Peyer's patch (tissue), 4 donors: ENCODE data around the gene ATP9B. TPM values are rescaled to one million over a fixed set of nuclear protein-coding genes. Genes with fewer than 3 reads are reported as not detected.

Experiments
- DNase-seq, 3 donors: peaks; one replicate each; pipeline ENCODE4 v3.0.0-alpha.2; 2017 to 2019
- H3K27ac ChIP-seq, 4 donors: fragments of 200-600 bp; sonication (generic); one replicate each; pipeline ENCODE4 v1.5.1; 2016 to 2019
- H3K27me3 ChIP-seq, 2 donors: fragments of 200-600 bp; sonication (generic); one replicate each; pipeline ENCODE4 v1.5.1; 2019
- H3K36me3 ChIP-seq, 3 donors: fragments of 200-600 bp; sonication (generic); one replicate each; pipeline ENCODE4 v1.5.1; 2016 to 2019
- H3K4me1 ChIP-seq, 4 donors: fragments of 200-600 bp; sonication (generic); one replicate each; pipeline ENCODE4 v1.5.1; 2016 to 2019
- H3K4me3 ChIP-seq, 4 donors: fragments of 200-600 bp; sonication (generic); 1 replicate in 3 of 4; 2 replicates in 1 of 4; pipeline ENCODE4 v1.5.1; 2016 to 2019; ENCODE audit warnings: mild to moderate bottlenecking in 1 of 4
- H3K9me3 ChIP-seq, 4 donors: fragments of 200-600 bp; sonication (generic); one replicate each; pipeline ENCODE4 v1.5.1; 2016 to 2019; ENCODE audit warnings: mild to moderate bottlenecking in 1 of 4
- POLR2A ChIP-seq, 2 donors: fragments of 450-650 bp; IDR thresholded peaks; one replicate each; pipeline ENCODE4 v1.5.1; 2017; ENCODE audit warnings: antibody characterized with exemption in 2 of 2, mild to moderate bottlenecking in 2 of 2, moderate library complexity in 2 of 2
- total RNA-seq, 4 donors: library from RNA; depleted of rRNA; stranded (reverse); fragments of >200 nt; gene quantifications; one replicate each; pipeline ENCODE4 v1.1.0, GENCODE V29; 2016
- TF ChIP-seq, protein P1 (sequence below), 6 experiments: fragments of 450-650 bp in 4 of 6; fragments of 200-600 bp in 2 of 6; sonication (generic) in 1 of 6; IDR thresholded peaks; one replicate each; pipeline ENCODE4 v1.5.1; 2017 to 2019; ENCODE audit warnings: antibody characterized with exemption in 6 of 6, mild to moderate bottlenecking in 3 of 6, moderate library complexity in 1 of 6

The ATP9B gene
- total RNA-seq, 4 donors from 2014 or later: 37.5 to 107 (median 61.9) TPM

DNA sequence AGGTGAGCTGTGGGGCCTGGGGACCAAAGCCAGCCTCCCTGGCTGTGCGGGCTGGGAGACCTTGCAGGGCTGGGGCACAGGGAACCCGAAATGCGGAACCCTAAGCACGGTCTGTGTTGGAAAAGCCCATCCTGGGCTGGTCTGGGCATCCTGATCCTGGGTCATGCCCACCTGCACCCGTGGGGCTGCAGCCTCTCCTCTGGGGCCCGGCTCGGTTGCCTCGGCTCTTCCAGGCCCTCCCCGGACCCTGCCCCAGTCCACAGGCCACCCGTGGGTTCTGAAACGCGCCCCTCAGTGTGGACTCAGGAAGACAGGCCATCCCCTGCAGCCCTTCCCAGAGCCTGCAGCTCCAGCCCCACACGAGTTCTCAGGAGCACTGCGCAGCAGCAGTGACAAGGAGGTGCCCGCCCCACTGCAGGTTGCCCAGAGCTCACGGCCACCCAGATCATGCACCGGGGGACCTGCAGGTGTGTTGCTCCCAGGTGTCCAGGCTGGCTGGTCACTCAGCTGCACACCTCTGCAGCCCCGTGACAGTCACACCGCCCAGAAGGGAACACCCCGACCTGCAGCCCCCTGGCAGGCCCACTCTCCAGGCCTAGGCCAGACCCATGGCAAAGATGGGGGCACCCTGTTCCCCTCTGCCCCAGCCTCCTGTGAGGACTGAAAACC lies 314.3 kb downstream of the ATP9B start:
- H3K9me3 ChIP-seq: no peaks in the 10 kb centered on the region
- no peak for TF ChIP-seq POLR2A (IDR thresholded peaks at IDR 0.05)
- TF ChIP-seq, protein P1, sequence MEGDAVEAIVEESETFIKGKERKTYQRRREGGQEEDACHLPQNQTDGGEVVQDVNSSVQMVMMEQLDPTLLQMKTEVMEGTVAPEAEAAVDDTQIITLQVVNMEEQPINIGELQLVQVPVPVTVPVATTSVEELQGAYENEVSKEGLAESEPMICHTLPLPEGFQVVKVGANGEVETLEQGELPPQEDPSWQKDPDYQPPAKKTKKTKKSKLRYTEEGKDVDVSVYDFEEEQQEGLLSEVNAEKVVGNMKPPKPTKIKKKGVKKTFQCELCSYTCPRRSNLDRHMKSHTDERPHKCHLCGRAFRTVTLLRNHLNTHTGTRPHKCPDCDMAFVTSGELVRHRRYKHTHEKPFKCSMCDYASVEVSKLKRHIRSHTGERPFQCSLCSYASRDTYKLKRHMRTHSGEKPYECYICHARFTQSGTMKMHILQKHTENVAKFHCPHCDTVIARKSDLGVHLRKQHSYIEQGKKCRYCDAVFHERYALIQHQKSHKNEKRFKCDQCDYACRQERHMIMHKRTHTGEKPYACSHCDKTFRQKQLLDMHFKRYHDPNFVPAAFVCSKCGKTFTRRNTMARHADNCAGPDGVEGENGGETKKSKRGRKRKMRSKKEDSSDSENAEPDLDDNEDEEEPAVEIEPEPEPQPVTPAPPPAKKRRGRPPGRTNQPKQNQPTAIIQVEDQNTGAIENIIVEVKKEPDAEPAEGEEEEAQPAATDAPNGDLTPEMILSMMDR (IDR thresholded peaks at IDR 0.05): no peak
- no peak overlapping the region for H3K4me3 ChIP-seq
- no peak overlapping the region for H3K27ac ChIP-seq
- peak in 1 of 3 donors; percentile 48 for DNase-seq
- no peaks in the 10 kb centered on the region for H3K36me3 ChIP-seq
- peaks cover 0 to 6% (median 3%) of the 10 kb centered on the region in 4 donors for H3K4me1 ChIP-seq
- no peaks in the 10 kb centered on the region for H3K27me3 ChIP-seq

DNA sequence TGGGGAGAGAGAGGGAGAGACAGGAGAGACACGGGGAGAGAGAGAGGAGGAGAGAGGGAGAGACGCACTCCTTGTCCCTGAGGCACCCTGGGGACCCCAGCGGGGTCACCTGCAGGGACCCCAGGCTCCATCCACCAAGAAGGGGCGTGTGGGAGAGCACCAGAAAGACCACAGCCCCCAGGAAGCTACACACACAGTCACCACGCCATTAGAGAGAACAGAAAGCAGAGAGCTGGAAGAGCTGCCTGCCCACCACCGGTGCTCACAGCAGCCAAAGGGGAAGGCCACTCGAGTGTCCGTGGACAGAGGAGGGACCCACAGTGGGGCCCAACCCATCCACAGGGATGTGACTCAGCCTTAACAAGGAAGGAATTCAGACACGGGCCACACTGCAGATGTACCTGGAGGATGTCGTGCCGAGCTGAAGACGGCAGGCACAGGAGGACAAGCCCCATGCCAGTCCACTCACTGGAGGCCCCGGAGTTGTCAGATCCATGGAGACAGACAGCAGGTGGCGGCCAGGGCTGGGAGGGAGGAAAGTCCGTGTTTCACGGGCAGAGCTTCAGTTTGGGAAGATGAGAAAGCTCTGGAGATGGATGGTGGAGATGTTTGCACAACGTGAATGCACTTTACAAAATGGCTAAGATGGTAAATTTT lies 315.1 kb downstream of the ATP9B start:
- Histone ChIP-seq H3K27ac (no peak overlapping the region), H3K4me1 (peaks cover 0 to under 1% (median under 1%) of the 10 kb centered on the region in 4 donors), H3K4me3 (no peak overlapping the region), H3K36me3 (no peaks in the 10 kb centered on the region), H3K9me3 (no peaks in the 10 kb centered on the region), H3K27me3 (no peaks in the 10 kb centered on the region)
- DNase-seq: peak in 1 of 3 donors; percentile 14
- TF ChIP-seq, protein P1 (IDR thresholded peaks at IDR 0.05): no peak
- no peak for TF ChIP-seq POLR2A (IDR thresholded peaks at IDR 0.05)

DNA sequence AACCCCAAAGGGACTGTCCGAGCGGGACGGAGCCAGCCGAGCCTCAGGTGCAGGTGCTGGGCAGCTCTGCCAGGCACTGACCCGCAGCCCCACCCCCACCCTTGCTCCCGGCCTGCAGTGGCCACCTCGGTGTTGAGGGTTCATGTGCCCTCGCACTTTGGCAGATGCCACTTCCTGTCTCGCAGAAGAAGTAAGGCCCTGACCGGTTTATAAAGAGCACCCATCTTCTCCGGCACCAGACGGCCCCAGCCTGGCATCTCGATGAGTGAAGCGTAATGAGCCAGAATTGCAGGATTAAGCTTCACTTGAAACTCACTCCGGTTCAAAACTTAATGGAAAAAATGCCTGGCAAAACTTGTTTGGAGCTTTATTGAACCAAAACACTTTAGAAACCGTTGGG lies 315.6 kb downstream of the ATP9B start:
- Histone ChIP-seq H3K27ac (no peak overlapping the region), H3K4me3 (no peak overlapping the region), H3K4me1 (no peaks in the 10 kb centered on the region), H3K27me3 (no peaks in the 10 kb centered on the region), H3K9me3 (no peaks in the 10 kb centered on the region), H3K36me3 (no peaks in the 10 kb centered on the region)
- no peak for TF ChIP-seq POLR2A (IDR thresholded peaks at IDR 0.05)
- TF ChIP-seq, protein P1 (IDR thresholded peaks at IDR 0.05): no peak
- DNase-seq: peak in 1 of 3 donors; percentile 13

- Histone ChIP-seq H3K9me3 (no peaks in the 10 kb centered on the region), H3K4me1 (no peaks in the 10 kb centered on the region), H3K27ac (no peak overlapping the region), H3K27me3 (no peaks in the 10 kb centered on the region), H3K36me3 (no peaks in the 10 kb centered on the region), H3K4me3 (no peak overlapping the region)
- TF ChIP-seq POLR2A (IDR thresholded peaks at IDR 0.05): no peak
- TF ChIP-seq, protein P1 (IDR thresholded peaks at IDR 0.05): no peak
- no peak for DNase-seq
Observed at GRCh38 chr18:79385326-79385707, 316.1 kb downstream of the ATP9B start.

- Histone ChIP-seq H3K9me3 (no peaks in the 10 kb centered on the region), H3K27me3 (no peaks in the 10 kb centered on the region), H3K36me3 (no peaks in the 10 kb centered on the region), H3K4me1 (no peaks in the 10 kb centered on the region), H3K27ac (no peak overlapping the region), H3K4me3 (no peak overlapping the region)
- no peak for TF ChIP-seq POLR2A (IDR thresholded peaks at IDR 0.05)
- TF ChIP-seq, protein P1 (IDR thresholded peaks at IDR 0.05): no peak
- DNase-seq: no peak
Observed at GRCh38 chr18:79385708-79386341, 316.6 kb downstream of the ATP9B start.
